NCI-H1436 (cell line): Measurements from ENCODE around the gene GALNT14.

Source experiments
- DNase-seq: peaks from one replicate; lab custom pipeline; 2025; lab: John Stamatoyannopoulos, UW

Gene GALNT14

DNA sequence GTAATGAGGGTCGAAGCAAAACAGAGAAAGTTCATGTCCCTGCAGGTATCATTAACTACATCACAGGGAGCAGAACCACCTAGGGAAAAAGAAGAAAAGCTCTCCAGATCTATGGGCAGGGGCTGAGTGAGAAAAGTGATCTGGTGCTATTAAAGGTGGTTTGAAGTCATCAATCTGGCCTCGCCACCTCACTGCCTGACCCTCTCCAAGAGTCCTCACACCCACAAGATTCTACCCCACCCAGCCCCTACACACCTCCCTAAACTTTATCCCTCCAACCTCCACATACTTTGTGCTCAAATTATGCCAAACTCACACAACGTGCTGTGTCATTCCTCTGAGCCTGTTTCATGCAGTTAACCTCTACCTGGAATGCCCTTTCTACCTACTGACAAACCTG, 2.2 kb downstream of the GALNT14 start:
- DNase-seq, result no peak

- DNase-seq, result no peak
Observed at GRCh38 chr2:31134480-31134879, 3.8 kb downstream of the GALNT14 start.

- DNase-seq, result no peak
Observed at GRCh38 chr2:31132786-31133185, 5.5 kb downstream of the GALNT14 start.

DNA sequence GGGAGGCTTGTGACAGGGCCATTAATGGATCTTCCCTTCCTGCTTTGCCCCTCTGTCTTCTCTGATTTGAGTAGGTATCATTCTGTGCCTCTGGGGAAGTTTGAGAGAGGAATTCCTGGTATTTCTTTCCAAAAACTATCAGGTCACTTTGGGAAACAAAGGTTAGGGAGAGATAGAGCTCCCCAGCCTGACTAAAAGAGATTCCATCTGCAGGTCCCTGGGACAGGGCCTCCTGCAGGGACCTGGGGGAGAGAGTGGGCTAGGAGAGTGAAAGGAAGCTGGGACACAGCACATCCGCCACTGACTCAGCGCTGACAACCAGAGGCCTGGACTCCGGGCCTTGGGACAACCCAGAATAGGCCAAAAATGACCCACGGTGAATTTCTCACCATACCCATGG, 6.4 kb downstream of the GALNT14 start:
- DNase-seq, result no peak

GRCh38 chr2:31129375-31130171, 8.7 kb downstream of the GALNT14 start:
- no peak for DNase-seq

DNA sequence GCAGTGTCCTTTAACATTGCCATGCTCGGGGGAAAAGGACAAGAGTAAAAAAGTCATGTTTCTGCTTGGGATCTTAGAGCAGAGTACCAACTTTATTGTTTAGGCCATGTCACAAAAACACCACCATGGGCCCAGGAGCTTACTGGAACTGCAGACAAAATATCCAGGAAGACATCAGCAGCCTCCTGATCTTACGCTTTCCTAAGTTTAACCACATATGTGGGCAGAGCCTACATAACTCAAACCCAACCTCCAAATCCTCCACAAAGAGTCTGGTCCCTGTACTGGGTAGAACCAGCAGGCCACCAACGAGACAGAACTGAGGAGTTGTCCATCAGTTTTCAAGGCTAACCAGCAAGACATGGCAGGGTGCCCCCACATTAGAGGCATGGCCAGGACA, 10.3 kb downstream of the GALNT14 start:
- DNase-seq, result no peak

DNA sequence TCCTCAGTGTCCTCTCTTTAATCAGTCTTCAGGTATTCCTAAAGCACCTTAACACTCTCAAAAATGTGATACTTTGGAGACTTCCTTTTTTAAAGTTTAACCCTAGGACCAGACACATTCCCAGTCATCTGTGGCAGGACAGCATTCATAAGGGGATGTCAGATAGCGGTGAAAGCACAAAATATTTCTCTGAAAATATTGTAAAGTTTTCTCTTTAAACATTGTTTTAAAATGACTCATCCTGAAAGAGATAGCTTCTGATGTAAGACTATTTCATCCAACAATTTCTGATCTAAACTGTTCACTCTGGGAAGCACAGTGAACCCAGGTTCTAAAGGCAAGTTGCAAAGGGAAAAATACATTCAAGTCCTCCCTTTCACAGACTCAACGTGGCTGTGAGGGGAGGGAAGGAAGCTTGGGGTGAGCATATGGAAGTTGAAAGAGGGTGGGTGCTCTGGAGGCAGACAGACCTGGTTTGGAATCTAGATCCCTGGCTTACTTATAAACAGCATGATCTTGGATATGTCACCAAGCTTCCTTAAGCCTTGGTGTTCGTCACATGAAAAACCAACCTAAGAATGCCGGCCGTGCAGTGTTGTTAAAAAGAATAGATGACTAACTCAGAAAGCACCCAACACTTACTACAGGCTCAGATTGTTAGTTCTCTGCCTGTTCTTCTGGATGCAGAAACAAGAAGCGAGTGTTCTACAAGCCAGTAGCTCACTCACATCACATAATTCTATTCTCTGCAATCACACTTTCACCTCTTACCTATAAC, 12.1 kb downstream of the GALNT14 start:
- no peak for DNase-seq

- no peak for DNase-seq
Observed at GRCh38 chr2:31124904-31125303, 13.3 kb downstream of the GALNT14 start.

- no peak for DNase-seq
Observed at GRCh38 chr2:31122133-31122532, 16.1 kb downstream of the GALNT14 start.

- DNase-seq, result no peak
Observed at GRCh38 chr2:31113765-31114164, 24.5 kb downstream of the GALNT14 start.

DNA sequence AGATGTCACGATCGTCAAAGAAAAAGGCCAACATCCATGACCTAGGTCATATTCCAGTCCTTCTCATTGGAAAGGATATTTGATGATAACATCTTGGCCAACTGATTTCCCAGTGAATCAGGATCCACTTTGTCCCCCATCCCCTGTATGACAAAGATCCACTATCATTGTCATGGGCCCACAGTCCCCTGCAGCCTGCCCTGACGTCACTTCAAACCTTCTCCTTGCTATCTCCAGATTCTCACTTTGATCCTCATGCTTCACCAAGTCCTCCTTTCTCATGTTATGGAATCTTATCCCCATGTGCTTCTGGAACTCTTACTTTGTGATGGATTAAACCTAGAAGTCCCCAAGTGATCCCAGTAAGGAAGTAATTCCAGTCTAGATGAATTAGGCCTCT, 25.7 kb downstream of the GALNT14 start:
- DNase-seq, result no peak

DNA sequence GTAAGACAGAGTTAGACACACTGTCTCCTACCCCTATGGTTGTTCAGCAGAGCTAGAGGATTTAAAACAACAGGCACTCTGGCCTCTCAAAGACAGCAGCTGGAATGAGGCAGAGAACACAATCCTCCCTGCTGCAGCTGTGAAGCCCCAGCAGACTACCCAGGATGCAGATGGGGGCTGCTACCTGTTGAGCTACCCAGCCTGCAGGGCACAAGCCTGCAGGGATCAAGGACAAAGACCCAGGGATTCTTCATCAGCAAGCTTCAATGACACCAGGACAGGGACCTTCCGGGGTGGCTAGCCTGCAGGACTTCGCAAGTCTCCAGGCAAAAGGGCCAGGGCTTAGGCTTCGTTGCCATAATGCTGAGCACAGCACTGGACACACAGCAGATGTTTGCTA, 27.2 kb downstream of the GALNT14 start:
- DNase-seq, result no peak

- no peak for DNase-seq
Observed at GRCh38 chr2:31110431-31110830, 27.8 kb downstream of the GALNT14 start.

DNA sequence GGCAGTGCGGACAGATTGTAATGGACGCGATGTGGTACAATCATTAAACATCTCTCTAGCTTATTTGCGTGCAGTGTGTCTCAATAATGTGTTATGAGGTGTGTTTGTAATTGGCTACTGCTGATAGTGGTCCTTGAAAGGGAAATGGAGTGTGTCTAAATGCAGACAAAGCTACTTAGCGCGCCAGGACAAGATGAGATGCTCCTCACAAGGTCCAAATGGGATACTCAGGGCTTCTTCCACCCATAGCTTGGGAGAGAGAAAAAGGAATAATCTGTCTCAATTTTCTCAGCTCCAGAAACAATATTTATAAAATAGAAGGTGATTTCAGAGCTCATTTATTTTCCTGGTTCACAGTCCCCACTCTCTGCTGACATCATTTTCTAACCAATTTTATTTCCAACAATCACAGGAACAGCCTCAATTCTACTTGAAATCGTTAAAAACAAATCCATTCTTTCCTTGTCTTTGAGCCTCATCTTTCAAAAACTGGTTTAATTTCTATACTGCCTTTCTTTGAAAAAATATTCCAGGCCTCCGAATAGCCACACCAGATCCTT, 28.5 kb downstream of the GALNT14 start:
- DNase-seq, result peak; percentile 41

DNA sequence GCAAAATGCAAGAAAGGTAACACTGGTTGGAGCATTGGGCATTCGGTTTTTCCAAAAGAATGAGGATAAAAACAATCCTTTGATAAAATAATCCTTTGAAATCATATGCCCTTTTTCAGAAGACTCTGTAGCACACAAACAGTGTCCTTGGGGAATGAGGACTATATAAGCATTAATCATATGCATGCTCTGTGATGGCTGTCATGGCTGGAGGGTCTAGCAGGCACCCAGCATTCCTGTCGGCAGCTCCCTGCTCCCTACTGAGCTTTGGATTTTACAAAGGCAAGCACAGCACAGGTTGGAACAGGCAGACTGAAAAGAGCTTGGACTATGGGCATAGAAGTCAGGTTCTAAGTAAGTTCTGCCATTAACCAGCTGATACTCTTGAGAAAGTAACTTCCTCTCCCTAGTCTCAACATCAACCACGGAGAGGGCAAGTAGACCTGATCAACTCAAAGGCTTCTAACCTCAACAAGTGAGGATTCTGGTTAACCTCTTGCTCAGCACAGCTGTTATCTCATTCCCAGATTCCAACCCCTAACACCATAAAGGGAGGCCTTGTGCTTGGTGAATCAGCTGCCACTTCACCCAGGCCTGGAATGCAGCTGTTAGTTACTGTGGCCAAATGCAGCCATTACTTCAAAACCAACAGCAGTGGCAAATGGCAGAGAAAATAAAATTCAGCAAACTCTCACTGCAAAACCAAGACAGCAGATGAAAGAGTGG, 29.5 kb downstream of the GALNT14 start:
- no peak for DNase-seq

DNA sequence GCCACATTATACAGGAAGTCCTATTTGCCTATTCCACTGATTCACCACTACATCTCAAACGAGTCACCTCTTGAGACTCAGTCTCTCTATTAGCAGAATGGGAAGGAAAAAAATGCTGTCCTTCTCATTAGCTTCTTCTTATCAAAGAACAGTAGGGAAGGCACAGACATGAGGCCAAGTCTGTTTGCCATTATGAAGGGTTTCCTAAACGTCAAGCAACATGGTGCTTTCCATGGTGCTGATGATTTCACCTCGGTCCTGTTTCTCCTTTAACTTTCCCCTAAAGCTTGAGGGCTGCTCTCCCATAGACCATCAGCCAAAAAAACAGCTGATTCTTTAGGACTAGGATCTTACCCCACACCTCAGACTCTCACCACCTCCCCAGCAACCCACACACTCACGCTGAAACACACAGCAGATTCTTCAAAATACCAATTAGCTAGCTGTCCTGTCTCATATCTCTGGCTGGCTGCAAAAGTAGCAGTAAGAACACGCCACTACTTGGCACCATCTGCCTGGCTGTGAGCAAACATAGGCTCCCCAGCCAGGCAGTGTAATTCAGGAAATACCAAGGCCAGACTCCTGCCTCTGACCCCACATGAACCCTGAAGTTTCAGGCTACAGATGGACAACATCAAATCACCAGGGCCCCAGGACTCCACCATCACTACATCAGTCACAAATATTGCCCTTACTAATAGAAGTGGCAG, 30.5 kb downstream of the GALNT14 start:
- no peak for DNase-seq

DNA sequence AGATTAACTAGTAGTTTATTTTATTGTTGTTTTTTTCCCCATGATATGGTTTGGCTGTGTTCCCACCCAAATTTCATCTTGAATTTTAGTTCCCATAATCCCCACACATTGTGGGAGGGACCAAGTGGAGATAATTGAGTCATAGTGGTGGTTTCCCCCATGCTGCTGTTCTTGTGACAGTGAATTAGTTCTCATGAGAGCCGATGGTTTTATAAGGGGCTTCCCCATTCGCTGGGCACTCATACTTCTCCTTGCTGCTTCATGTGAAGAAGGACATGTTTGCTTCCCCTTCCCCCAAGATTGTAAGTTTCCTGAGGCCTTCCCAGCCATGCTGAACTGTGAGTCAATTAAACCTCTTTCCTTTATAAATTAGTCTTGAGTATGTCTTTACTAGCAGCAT, 36.5 kb downstream of the GALNT14 start:
- DNase-seq, result no peak

DNA sequence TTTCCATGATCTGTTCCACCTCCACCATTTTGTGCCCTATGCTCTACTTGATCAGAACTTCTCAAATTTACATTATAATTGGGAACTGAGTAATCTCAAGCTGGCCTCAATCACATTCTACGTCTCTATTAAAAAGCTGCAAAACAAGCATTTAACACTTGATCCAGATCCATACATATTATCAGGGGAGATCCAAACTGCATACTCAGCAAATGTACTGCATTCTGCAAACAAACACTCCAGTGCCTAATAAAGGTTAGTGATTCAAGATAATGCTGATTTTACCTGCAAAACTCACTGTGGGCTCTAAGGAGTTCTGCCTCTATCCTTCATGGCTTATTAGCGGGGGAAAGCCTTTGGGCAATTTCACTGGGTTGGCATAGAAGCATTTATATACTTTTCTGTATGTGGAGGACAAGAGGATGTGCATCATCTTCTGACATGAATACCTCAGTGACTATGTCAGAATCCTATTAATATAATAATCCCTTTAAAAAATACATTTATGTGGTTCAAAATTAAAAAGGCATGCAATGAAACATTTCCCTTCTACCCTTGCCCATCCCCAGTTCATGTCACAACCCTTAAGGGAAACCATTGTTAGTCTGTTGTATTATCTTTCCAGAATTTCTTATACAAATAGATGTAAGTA, 40.2 kb downstream of the GALNT14 start:
- DNase-seq, result no peak

DNA sequence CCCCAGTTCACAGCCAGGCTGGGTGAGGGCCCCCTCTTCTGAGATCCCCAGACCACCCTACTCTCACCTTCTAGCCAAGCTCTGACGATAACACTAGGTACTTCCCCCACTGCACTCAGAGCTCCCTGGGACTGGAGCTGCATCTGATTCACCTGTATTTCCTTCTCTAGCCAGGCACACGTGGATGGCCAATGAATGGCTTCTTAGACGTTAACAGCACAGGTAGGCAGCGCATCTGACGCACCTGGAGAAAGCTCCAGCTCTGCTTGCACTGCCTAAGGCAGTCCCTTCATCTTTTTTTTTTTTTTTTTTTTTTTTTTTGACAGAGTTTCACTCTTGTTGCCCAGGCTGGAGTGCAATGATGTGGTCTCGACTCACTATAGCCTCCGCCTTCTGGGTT, 48.1 kb downstream of the GALNT14 start:
- no peak for DNase-seq

- DNase-seq, result no peak
Observed at GRCh38 chr2:31089645-31090044, 48.6 kb downstream of the GALNT14 start.

DNA sequence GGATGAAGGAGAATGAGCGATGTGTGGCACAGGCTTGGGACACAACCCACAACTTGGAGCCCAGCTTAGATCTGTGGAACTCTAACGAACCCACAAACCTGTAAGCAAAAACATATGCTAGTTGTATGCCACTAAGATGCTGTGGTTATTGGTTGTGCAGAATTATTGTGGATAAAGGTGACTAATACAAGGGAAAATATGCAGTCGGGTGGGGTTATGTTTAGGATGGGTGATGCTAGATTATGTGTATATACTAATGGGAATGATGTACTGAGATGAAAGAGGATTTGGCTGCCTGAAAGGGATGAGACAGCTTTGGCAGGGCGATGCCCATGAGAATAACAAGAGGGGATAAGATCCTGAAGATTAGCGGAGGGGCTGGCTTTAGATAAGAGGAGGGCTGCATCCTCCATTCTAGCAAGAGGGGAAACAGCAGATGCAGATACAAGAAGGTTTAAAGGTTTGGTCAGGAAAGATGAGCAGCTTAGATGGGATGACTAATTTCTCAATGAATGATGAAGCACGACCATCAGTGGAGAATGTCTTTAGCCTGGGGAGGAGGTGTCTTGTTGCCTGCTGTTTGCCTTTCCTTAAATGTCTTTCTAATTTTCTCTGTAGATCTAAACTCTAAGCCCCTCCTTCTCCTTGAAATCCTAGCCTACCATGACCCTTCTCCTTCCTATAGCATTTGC, 49.6 kb downstream of the GALNT14 start:
- no peak for DNase-seq
